Endothelial cell (in vitro differentiated cells): ENCODE measurements around the gene TTK. TPM values are rescaled to one million over a fixed set of nuclear protein-coding genes. Genes with fewer than 3 reads are reported as not detected.

ENCODE experiments used
- DNase-seq: peaks from one replicate; pipeline ENCODE4 v3.0.0; 2021; ENCODE audit warnings: low spot score
- H3K27ac Mint-ChIP-seq: one replicate; pipeline ENCODE4 v1.8.0; 2021; ENCODE audit warnings: mixed read lengths, inconsistent platforms; ENCODE audit not compliant: unreplicated experiment
- H3K27me3 Mint-ChIP-seq: one replicate; pipeline ENCODE4 v1.8.0; 2021; ENCODE audit warnings: mild to moderate bottlenecking, moderate library complexity, mixed read lengths, inconsistent platforms; ENCODE audit not compliant: unreplicated experiment
- H3K36me3 Mint-ChIP-seq: one replicate; pipeline ENCODE4 v1.8.0; 2021; ENCODE audit warnings: mild to moderate bottlenecking, low read depth, mixed read lengths, inconsistent platforms; ENCODE audit not compliant: unreplicated experiment
- H3K4me1 Mint-ChIP-seq: one replicate; pipeline ENCODE4 v1.8.0; 2021; ENCODE audit warnings: mild to moderate bottlenecking, mixed read lengths, inconsistent platforms; ENCODE audit not compliant: unreplicated experiment
- H3K4me3 Mint-ChIP-seq: one replicate; pipeline ENCODE4 v1.8.0; 2021; ENCODE audit warnings: mild to moderate bottlenecking, mixed read lengths, inconsistent platforms; ENCODE audit not compliant: unreplicated experiment
- H3K9me3 Mint-ChIP-seq: one replicate; pipeline ENCODE4 v1.8.0; 2021; ENCODE audit warnings: mixed read lengths, inconsistent platforms; ENCODE audit not compliant: unreplicated experiment
- total RNA-seq: library from RNA; stranded (reverse); fragmentation: NEBNext Ultra II Directional; extraction: Animal tissue kit (Norgen Biotek cat#: 25700); gene quantifications from one replicate; pipeline ENCODE4 v1.2.1, GENCODE V29; 2021; ENCODE audit not compliant: unreplicated experiment
- TF ChIP-seq, protein P1 (sequence below): fragments of 200-600 bp; sonication (generic); IDR thresholded peaks from one replicate; pipeline ENCODE4 v1.5.0; 2021; ENCODE audit warnings: antibody characterized with exemption; ENCODE audit not compliant: unreplicated experiment

The TTK gene
- total RNA-seq, 1 donor from 2014 or later, result 6.6 TPM

DNA sequence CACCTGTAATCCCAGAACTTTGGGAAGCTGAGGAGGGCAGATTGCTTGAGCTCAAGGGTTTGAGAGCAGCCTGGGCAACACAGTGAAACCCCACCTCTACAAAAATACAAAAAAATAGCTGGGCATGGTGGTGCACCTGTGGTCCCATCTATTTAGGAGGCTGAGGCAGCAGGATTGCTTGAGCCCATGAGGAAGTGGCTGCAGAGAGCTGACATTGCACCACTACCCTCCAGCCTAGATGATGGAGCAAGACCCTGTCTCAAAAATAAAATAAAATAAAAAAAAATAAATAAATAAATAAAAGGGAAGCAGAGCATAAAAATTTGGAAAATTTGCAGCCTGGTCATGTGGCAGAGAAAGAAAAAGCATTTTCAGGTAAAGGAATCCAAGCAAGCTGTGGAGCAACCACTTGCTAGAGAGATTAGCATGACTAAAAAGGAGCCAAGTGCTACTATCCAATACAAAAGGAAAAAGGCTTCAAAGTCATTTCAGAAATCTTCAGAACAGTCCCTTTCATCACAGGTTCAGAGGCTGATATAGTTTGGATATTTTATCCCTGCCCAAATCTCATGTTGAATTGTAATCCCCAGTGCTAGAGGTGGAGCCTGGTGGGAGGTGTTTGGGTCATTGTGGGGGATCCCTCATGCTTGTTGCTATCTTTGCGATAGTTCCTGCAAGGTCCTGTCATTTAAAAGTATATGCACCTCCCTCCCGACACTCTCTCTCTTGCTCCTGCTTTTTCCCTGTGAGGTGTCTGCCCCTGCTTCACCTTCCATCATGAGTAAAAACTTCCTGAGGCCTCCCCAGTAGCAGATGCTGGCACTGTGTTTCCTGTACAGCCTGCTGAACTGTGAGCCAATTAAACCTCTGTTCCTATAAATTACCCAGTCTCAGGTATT is 11.2 kb upstream of the TTK start:
- no peaks in the 10 kb centered on the region for H3K9me3 Mint-ChIP-seq
- DNase-seq, result no peak
- no peaks in the 10 kb centered on the region for H3K36me3 Mint-ChIP-seq
- H3K4me3 Mint-ChIP-seq, result no peak overlapping the region
- no peaks in the 10 kb centered on the region for H3K4me1 Mint-ChIP-seq
- H3K27ac Mint-ChIP-seq, result no peak overlapping the region
- TF ChIP-seq, protein P1, sequence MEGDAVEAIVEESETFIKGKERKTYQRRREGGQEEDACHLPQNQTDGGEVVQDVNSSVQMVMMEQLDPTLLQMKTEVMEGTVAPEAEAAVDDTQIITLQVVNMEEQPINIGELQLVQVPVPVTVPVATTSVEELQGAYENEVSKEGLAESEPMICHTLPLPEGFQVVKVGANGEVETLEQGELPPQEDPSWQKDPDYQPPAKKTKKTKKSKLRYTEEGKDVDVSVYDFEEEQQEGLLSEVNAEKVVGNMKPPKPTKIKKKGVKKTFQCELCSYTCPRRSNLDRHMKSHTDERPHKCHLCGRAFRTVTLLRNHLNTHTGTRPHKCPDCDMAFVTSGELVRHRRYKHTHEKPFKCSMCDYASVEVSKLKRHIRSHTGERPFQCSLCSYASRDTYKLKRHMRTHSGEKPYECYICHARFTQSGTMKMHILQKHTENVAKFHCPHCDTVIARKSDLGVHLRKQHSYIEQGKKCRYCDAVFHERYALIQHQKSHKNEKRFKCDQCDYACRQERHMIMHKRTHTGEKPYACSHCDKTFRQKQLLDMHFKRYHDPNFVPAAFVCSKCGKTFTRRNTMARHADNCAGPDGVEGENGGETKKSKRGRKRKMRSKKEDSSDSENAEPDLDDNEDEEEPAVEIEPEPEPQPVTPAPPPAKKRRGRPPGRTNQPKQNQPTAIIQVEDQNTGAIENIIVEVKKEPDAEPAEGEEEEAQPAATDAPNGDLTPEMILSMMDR, result no peak
- peaks cover 3% of the 10 kb centered on the region for H3K27me3 Mint-ChIP-seq

DNA sequence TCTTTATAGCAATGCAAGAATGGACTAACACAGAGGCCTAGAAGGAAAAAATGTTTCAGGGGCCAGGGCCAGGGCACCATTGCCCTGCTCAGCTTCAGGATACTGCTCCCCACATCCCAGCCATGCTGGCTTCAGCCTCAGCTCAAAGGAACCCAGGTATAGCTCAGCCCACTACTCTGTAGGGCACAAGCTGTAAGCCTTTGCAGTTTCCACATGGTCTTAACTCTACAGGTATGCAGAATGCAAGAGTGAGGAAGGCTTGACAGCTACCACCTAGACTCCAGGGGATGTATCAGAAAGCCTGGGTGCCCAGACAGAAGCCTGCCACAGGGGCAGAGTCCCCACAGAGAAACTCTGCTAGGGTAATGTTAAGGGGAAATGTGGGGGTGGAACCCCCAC is 10.5 kb upstream of the TTK start:
- Mint-ChIP-seq H3K4me3 (no peak overlapping the region), H3K9me3 (no peaks in the 10 kb centered on the region), H3K27ac (no peak overlapping the region), H3K27me3 (peaks cover 3% of the 10 kb centered on the region), H3K36me3 (no peaks in the 10 kb centered on the region), H3K4me1 (no peaks in the 10 kb centered on the region)
- DNase-seq, result no peak
- TF ChIP-seq, protein P1, result no peak

GRCh38 chr6:79997728-79998127 is 6.7 kb upstream of the TTK start:
- Mint-ChIP-seq H3K27me3 (peaks cover 3% of the 10 kb centered on the region), H3K27ac (no peak overlapping the region), H3K36me3 (no peaks in the 10 kb centered on the region), H3K4me3 (no peak overlapping the region), H3K4me1 (no peaks in the 10 kb centered on the region), H3K9me3 (no peaks in the 10 kb centered on the region)
- no peak for DNase-seq
- TF ChIP-seq, protein P1, result no peak

DNA sequence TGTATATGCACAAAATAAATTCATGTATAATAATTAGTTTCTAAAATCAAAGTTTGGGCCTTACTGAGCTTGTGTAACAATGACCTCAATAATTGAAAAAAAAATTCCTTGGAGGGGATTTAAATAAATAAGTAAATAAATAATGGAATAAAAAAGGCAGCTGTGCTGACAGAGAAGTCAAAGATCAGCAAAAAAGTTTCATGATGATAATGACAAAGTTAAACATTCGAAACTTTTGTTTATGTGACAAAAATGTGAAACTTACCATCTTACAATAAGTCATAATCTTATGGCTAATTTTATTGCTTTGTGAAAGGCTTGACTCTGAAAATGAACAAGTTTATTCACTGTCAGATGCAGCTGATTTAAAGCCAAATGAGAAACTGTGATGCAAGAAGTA is 3.1 kb upstream of the TTK start:
- H3K4me3 Mint-ChIP-seq, result no peak overlapping the region
- H3K27me3 Mint-ChIP-seq, result peaks cover 5% of the 10 kb centered on the region
- H3K4me1 Mint-ChIP-seq, result peaks cover 11% of the 10 kb centered on the region
- H3K27ac Mint-ChIP-seq, result no peak overlapping the region
- no peaks in the 10 kb centered on the region for H3K36me3 Mint-ChIP-seq
- DNase-seq, result no peak
- TF ChIP-seq, protein P1, result no peak
- H3K9me3 Mint-ChIP-seq, result no peaks in the 10 kb centered on the region

GRCh38 chr6:80003826-80004172 is 650 bp upstream of the TTK start:
- TF ChIP-seq, protein P1, result no peak
- Mint-ChIP-seq H3K36me3 (no peaks in the 10 kb centered on the region), H3K4me3 (peak overlapping the region; percentile 95), H3K4me1 (peaks cover 11% of the 10 kb centered on the region), H3K27ac (peak overlapping the region; percentile 49), H3K27me3 (peaks cover 5% of the 10 kb centered on the region), H3K9me3 (no peaks in the 10 kb centered on the region)
- DNase-seq, result no peak
